Ovary (tissue), 10 donors: ENCODE data around the gene MEIOC. TPM values are rescaled to one million over a fixed set of nuclear protein-coding genes. Genes with fewer than 3 reads are reported as not detected.

Source experiments
- DNase-seq, 5 donors: peaks; one replicate each; pipeline ENCODE4 v3.0.0-alpha.2; 2019 to 2020
- H3K27ac ChIP-seq, 2 donors: fragments of 200-600 bp; one replicate each; pipeline versions ENCODE4 v1.5.1 to v1.8.0; 2019 to 2022
- H3K27me3 ChIP-seq: fragments of 200-600 bp; one replicate; pipeline ENCODE4 v1.8.0; 2022
- H3K36me3 ChIP-seq: fragments of 200-600 bp; sonication (generic); one replicate; pipeline ENCODE4 v1.5.1; 2019
- H3K4me1 ChIP-seq: one replicate; pipeline ENCODE4 v1.8.1; 2013; ENCODE audit warnings: mild to moderate bottlenecking, moderate library complexity; ENCODE audit not compliant: insufficient read depth
- H3K4me3 ChIP-seq: fragments of 200-600 bp; sonication (generic); one replicate; pipeline ENCODE4 v1.5.1; 2017
- H3K9me3 ChIP-seq, 2 donors: fragments of 200-600 bp in 1 of 2; sonication (generic) in 1 of 2; one replicate each; pipeline versions ENCODE4 v1.5.1 to v1.8.1; 2013 to 2019; ENCODE audit warnings: mild to moderate bottlenecking in 1 of 2, moderate library complexity in 1 of 2
- CTCF ChIP-seq, 3 donors: fragments of 450-650 bp in 2 of 3; fragments of 200-600 bp in 1 of 3; IDR thresholded peaks; one replicate each; pipeline versions ENCODE4 v1.5.1 to v1.8.0; 2016 to 2022; ENCODE audit warnings: antibody characterized with exemption in 3 of 3, mild to moderate bottlenecking in 1 of 3
- EP300 ChIP-seq: sonication (generic); formaldehyde crosslinking; IDR thresholded peaks from one replicate; pipeline ENCODE4 v1.6.1; 2017; ENCODE audit warnings: antibody characterized with exemption
- POLR2A ChIP-seq: fragments of 450-650 bp; IDR thresholded peaks from one replicate; pipeline ENCODE4 v1.6.1; 2017; ENCODE audit warnings: antibody characterized with exemption, mild to moderate bottlenecking, moderate library complexity
- WGBS, 3 donors: extraction: QIAGEN DNeasy Blood & Tissue Kit in 1 of 3; methylation state at CpG; one replicate each; pipeline versions ENCODE4 v1.1.5 to v1.1.7; 2013 to 2017; 5-methylcytosine and 5-hydroxymethylcytosine counted together
- intact Hi-C, 4 donors: fragments of 100-400 bp; cut with DNase I; formaldehyde crosslinking; loops; one replicate each; pipeline versions ENCODE4 v1.11.0 to v1.15.1; 2022 to 2023
- long read RNA-seq, 3 donors: library from polyadenylated mRNA in 2 of 3; unstranded in 2 of 3; transcript quantifications; one replicate each; pipeline ENCODE4 v2.0.0 and lab custom pipeline, GENCODE V29; 2021 to 2026
- polyA plus RNA-seq, 2 donors: library from polyadenylated mRNA; stranded (reverse); fragments of 200-250 nt in 1 of 2; fragments of 350-450 nt in 1 of 2; fragmentation: Illumina TruSeq in 1 of 2; extraction: RNeasy Lipid Tissue Mini Kit (QIAGEN cat#74804) in 1 of 2; gene quantifications; one replicate each; pipeline ENCODE4 v1.2.3, GENCODE V29; 2013 to 2014
- total RNA-seq, 7 donors: library from RNA; depleted of rRNA in 2 of 7; stranded (reverse); fragments of >200 nt in 2 of 7; fragmentation: NEBNext Ultra II Directional in 3 of 7; extraction: Animal tissue kit (Norgen Biotek cat#: 25700) in 3 of 7; gene quantifications; one replicate each; pipeline versions ENCODE4 v1.1.0 to v1.2.4, GENCODE V29; 2016 to 2023
- donor health status: DM: no; HTN: no; CAD: no; lungs with moderate emphysema.
- donor health status: DM: no; HTN: no; CAD: no.
- donor health status: Bipolar disorder and iron deficiency.
- donor health status: DM: yes; HTN: yes; CAD: no.
- donor health status: DM: no; HTN: no; CAD: no.
- donor health status: DM: yes; HTN: yes; CAD: no.

The MEIOC gene
- total RNA-seq = not detected
- polyA plus RNA-seq = under 1 TPM in 1 of 2 donors, not detected in 1; 0.07 TPM
- long read RNA-seq, donor 1 = 0 reads
- long read RNA-seq, donor 2, full-length matches to known transcripts = 2 of 34 reads
- long read RNA-seq, donor 2, partial matches to known transcripts = 12 of 34 reads
- long read RNA-seq, donor 2, other reads (novel, unspliced or antisense) = 20 of 34 reads
- long read RNA-seq, donor 3, partial matches to known transcripts = 0 of 1 reads
- long read RNA-seq, donor 3, other reads (novel, unspliced or antisense) = 1 of 1 reads

GRCh38 chr17:44655983-44656710, at the start of gene MEIOC:
TSS of gene MEIOC (plus strand) at chr17:44656468. CDS start at chr17:44656614, 146 bp downstream.
- no peak within 1 kb of the TSS for H3K4me3 ChIP-seq
- intact Hi-C loops = no loop called here

GRCh38 chr17:44606658-44607057, 49.6 kb upstream of the MEIOC start:
- DNase-seq = no peak
- no peak overlapping the region for H3K4me3 ChIP-seq
- H3K9me3 ChIP-seq = no peaks in the 10 kb centered on the region
- TF ChIP-seq EP300 (no peak), POLR2A (no peak), CTCF (IDR thresholded peaks at IDR 0.05) (no peak)
- H3K27me3 ChIP-seq = no peaks in the 10 kb centered on the region
- intact Hi-C loops = no loop called here
- 96 to 99% (median 97%) methylated on average over 11 of the region's 11 CpGs for WGBS, 3 donors
- H3K27ac ChIP-seq = no peak overlapping the region
- no peaks in the 10 kb centered on the region for H3K36me3 ChIP-seq
- no peaks in the 10 kb centered on the region for H3K4me1 ChIP-seq

More at GRCh38 chr17:44655983-44656710, at the start of gene MEIOC:
- Histone ChIP-seq H3K4me1 (peaks cover 3% of the 10 kb centered on the region), H3K36me3 (no peaks in the 10 kb centered on the region), H3K27me3 (peaks cover 8% of the 10 kb centered on the region), H3K27ac (no peak within 1 kb of the TSS), H3K9me3 (no peaks in the 10 kb centered on the region)
- no peak for DNase-seq
- WGBS, 3 donors = 4 to 22% (median 8%) methylated on average over 29 to 57 of the region's 57 CpGs
- TF ChIP-seq POLR2A (no peak), EP300 (no peak), CTCF (IDR thresholded peaks at IDR 0.05) (no peak)

GRCh38 chr17:44607836-44608690, 48.2 kb upstream of the MEIOC start:
- TF ChIP-seq CTCF (IDR thresholded peaks at IDR 0.05) (no peak), POLR2A (no peak), EP300 (no peak)
- Histone ChIP-seq H3K27me3 (no peaks in the 10 kb centered on the region), H3K4me3 (no peak overlapping the region), H3K36me3 (no peaks in the 10 kb centered on the region), H3K4me1 (no peaks in the 10 kb centered on the region), H3K27ac (no peak overlapping the region), H3K9me3 (no peaks in the 10 kb centered on the region)
- intact Hi-C loops = no loop called here
- DNase-seq = no peak
- 28 to 33% (median 33%) methylated on average over 10 of the region's 10 CpGs for WGBS, 3 donors

- intact Hi-C loops = no loop called here
- WGBS, 3 donors = 91 to 98% (median 93%) methylated on average over 6 of the region's 6 CpGs
- no peak for DNase-seq
- Histone ChIP-seq H3K36me3 (no peaks in the 10 kb centered on the region), H3K4me1 (no peaks in the 10 kb centered on the region), H3K27me3 (no peaks in the 10 kb centered on the region), H3K27ac (no peak overlapping the region), H3K9me3 (no peaks in the 10 kb centered on the region), H3K4me3 (no peak overlapping the region)
- TF ChIP-seq EP300 (no peak), CTCF (IDR thresholded peaks at IDR 0.05) (no peak)
These were observed 47.4 kb upstream of the MEIOC start for GRCh38 chr17:44608727-44609435.
